Measurements from ENCODE around the gene TPGS2.

Gene TPGS2

DNA sequence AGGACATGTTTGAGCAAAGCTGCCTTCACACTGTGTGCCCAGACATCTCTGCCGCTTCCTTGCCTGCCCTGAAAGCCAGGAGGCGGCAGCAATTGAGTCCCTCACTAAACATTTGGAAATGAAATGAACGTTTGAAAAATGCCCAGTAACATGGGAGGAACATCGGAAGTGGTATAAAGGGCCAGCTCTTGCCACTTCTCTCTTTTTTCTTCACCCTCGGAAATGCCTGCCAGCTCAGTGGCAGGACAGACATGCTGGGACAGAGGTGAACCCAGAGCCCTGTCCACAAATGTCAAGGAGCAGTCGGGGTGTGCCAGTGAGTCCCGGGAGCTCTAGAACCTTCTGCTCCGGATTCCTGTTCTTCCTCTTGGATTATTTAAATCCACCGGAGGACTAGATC is 46.1 kb downstream of the TPGS2 start:
- no peak for DNase-seq (ENCODE audit: low read depth)
- H3K4me3 ChIP-seq (ENCODE audit: low read depth, low read length), result no peak overlapping the region
- TF ChIP-seq, protein P1, sequence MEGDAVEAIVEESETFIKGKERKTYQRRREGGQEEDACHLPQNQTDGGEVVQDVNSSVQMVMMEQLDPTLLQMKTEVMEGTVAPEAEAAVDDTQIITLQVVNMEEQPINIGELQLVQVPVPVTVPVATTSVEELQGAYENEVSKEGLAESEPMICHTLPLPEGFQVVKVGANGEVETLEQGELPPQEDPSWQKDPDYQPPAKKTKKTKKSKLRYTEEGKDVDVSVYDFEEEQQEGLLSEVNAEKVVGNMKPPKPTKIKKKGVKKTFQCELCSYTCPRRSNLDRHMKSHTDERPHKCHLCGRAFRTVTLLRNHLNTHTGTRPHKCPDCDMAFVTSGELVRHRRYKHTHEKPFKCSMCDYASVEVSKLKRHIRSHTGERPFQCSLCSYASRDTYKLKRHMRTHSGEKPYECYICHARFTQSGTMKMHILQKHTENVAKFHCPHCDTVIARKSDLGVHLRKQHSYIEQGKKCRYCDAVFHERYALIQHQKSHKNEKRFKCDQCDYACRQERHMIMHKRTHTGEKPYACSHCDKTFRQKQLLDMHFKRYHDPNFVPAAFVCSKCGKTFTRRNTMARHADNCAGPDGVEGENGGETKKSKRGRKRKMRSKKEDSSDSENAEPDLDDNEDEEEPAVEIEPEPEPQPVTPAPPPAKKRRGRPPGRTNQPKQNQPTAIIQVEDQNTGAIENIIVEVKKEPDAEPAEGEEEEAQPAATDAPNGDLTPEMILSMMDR (IDR thresholded peaks at IDR 0.05; ENCODE audit: low read depth, low read length), result no peak
- TF ChIP-seq MYC (IDR thresholded peaks at IDR 0.05; ENCODE audit: low read depth, low read length) (no peak), MAX (IDR thresholded peaks at IDR 0.05; ENCODE audit: low read depth, low read length) (no peak), POLR2A (IDR thresholded peaks at IDR 0.05; ENCODE audit: extremely low read depth, insufficient read length) (no peak)

GRCh38 chr18:36780748-36781147 is 48.1 kb downstream of the TPGS2 start:
- DNase-seq (ENCODE audit: low read depth), result no peak
- no peak overlapping the region for H3K4me3 ChIP-seq (ENCODE audit: low read depth, low read length)
- no peak for TF ChIP-seq MAX (IDR thresholded peaks at IDR 0.05; ENCODE audit: low read depth, low read length)
- TF ChIP-seq, protein P1 (IDR thresholded peaks at IDR 0.05; ENCODE audit: low read depth, low read length), result no peak
- no peak for TF ChIP-seq MYC (IDR thresholded peaks at IDR 0.05; ENCODE audit: low read depth, low read length)
- TF ChIP-seq POLR2A (IDR thresholded peaks at IDR 0.05; ENCODE audit: extremely low read depth, insufficient read length), result no peak

GRCh38 chr18:36777566-36777965 is 51.2 kb downstream of the TPGS2 start:
- DNase-seq (ENCODE audit: low read depth), result no peak
- TF ChIP-seq MYC (IDR thresholded peaks at IDR 0.05; ENCODE audit: low read depth, low read length) (no peak), POLR2A (IDR thresholded peaks at IDR 0.05; ENCODE audit: extremely low read depth, insufficient read length) (no peak), MAX (IDR thresholded peaks at IDR 0.05; ENCODE audit: low read depth, low read length) (no peak)
- TF ChIP-seq, protein P1 (IDR thresholded peaks at IDR 0.05; ENCODE audit: low read depth, low read length), result no peak
- H3K4me3 ChIP-seq (ENCODE audit: low read depth, low read length), result no peak overlapping the region

DNA sequence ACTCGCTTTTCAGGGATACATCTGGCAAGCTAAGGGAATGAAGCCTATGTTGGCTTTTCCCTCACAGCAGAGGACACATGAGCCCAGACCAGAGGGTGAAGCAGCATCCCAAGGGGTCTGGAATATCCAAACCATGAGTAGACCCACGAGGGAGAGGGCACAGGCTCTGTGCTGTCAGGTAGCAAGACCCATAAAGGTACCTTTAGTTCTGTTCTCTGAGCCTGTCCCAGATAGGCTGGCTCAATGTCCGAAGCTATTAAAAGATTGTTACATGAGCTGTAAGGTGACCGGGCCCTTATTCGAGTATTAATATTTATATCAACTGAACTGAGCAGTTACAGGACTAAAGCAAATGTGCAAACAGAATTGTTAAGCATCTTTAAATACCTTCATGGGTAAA is 52.2 kb downstream of the TPGS2 start:
- TF ChIP-seq, protein P1 (IDR thresholded peaks at IDR 0.05; ENCODE audit: low read depth, low read length), result no peak
- TF ChIP-seq MYC (IDR thresholded peaks at IDR 0.05; ENCODE audit: low read depth, low read length) (no peak), POLR2A (IDR thresholded peaks at IDR 0.05; ENCODE audit: extremely low read depth, insufficient read length) (no peak), MAX (IDR thresholded peaks at IDR 0.05; ENCODE audit: low read depth, low read length) (no peak)
- H3K4me3 ChIP-seq (ENCODE audit: low read depth, low read length), result no peak overlapping the region

GRCh38 chr18:36775396-36775795 is 53.4 kb downstream of the TPGS2 start:
- TF ChIP-seq POLR2A (IDR thresholded peaks at IDR 0.05; ENCODE audit: extremely low read depth, insufficient read length), result no peak
- TF ChIP-seq, protein P1 (IDR thresholded peaks at IDR 0.05; ENCODE audit: low read depth, low read length), result no peak
- no peak for TF ChIP-seq MYC (IDR thresholded peaks at IDR 0.05; ENCODE audit: low read depth, low read length)
- H3K4me3 ChIP-seq (ENCODE audit: low read depth, low read length), result no peak overlapping the region
- DNase-seq (ENCODE audit: low read depth), result no peak

More for the DNA sequence above, 52.2 kb downstream of the TPGS2 start:
- DNase-seq (ENCODE audit: low read depth), result no peak

GRCh38 chr18:36772241-36772723 is 56.5 kb downstream of the TPGS2 start:
- no peak overlapping the region for H3K4me3 ChIP-seq (ENCODE audit: low read depth, low read length)
- no peak for TF ChIP-seq POLR2A (IDR thresholded peaks at IDR 0.05; ENCODE audit: extremely low read depth, insufficient read length)
- TF ChIP-seq MAX (IDR thresholded peaks at IDR 0.05; ENCODE audit: low read depth, low read length), result no peak
- DNase-seq (ENCODE audit: low read depth), result no peak
